ENCODE data around the gene C1R. TPM values are rescaled to one million over a fixed set of nuclear protein-coding genes. Genes with fewer than 3 reads are reported as not detected.

The C1R gene
- total and polyA plus RNA-seq, 4 donors, result 148 to 1,570 (median 964) TPM

GRCh38 chr12:7073946-7074345, 18.3 kb downstream of the C1R start:
- H3K27ac ChIP-seq (ENCODE audit: low read depth in 1 of 2, low read length in 2 of 2), result no peak overlapping the region
- intact Hi-C loops (cut with DNase I), result no loop called here
- DNase-seq (no peak), ATAC-seq (ENCODE audit: low FRiP score) (no peak)
- H3K4me1 ChIP-seq (ENCODE audit: control insufficient read depth in 1 of 2, insufficient read depth in 2 of 2, low read length in 2 of 2), result no peaks in the 10 kb centered on the region
- no peak overlapping the region for H3K4me3 ChIP-seq (ENCODE audit: low read length in 2 of 2)
- H3K27me3 ChIP-seq (ENCODE audit: control insufficient read depth in 1 of 2, insufficient read depth in 2 of 2, low read length in 1 of 2), result no peaks in the 10 kb centered on the region
- WGBS, 2 donors, result 58 to 60% methylated on average over 1 of the region's 1 CpG
- H3K36me3 ChIP-seq (ENCODE audit: control insufficient read depth in 1 of 2, insufficient read depth in 2 of 2, low read length in 1 of 2), result peaks cover 0 to 2% of the 10 kb centered on the region in 2 donors
- no peaks in the 10 kb centered on the region for H3K9me3 ChIP-seq (ENCODE audit: control insufficient read depth, low read length)

- 79 to 84% methylated on average over 6 of the region's 6 CpGs for WGBS, 2 donors
- peaks cover 0 to 2% of the 10 kb centered on the region in 2 donors for H3K36me3 ChIP-seq (ENCODE audit: control insufficient read depth in 1 of 2, insufficient read depth in 2 of 2, low read length in 1 of 2)
- no peak overlapping the region for H3K27ac ChIP-seq (ENCODE audit: low read depth in 1 of 2, low read length in 2 of 2)
- H3K9me3 ChIP-seq (ENCODE audit: control insufficient read depth, low read length), result no peaks in the 10 kb centered on the region
- intact Hi-C loops (cut with DNase I), result no loop called here
- no peak overlapping the region for H3K4me3 ChIP-seq (ENCODE audit: low read length in 2 of 2)
- no peak for ATAC-seq (ENCODE audit: low FRiP score)
- no peak for DNase-seq
- H3K27me3 ChIP-seq (ENCODE audit: control insufficient read depth in 1 of 2, insufficient read depth in 2 of 2, low read length in 1 of 2), result no peaks in the 10 kb centered on the region
- H3K4me1 ChIP-seq (ENCODE audit: control insufficient read depth in 1 of 2, insufficient read depth in 2 of 2, low read length in 2 of 2), result no peaks in the 10 kb centered on the region
These were observed 19.7 kb downstream of the C1R start for GRCh38 chr12:7072554-7072953.

- Histone ChIP-seq H3K4me3 (ENCODE audit: low read length in 2 of 2) (no peak overlapping the region), H3K36me3 (ENCODE audit: control insufficient read depth in 1 of 2, insufficient read depth in 2 of 2, low read length in 1 of 2) (peaks cover 0 to 2% of the 10 kb centered on the region in 2 donors), H3K27ac (ENCODE audit: low read depth in 1 of 2, low read length in 2 of 2) (no peak overlapping the region), H3K27me3 (ENCODE audit: control insufficient read depth in 1 of 2, insufficient read depth in 2 of 2, low read length in 1 of 2) (no peaks in the 10 kb centered on the region), H3K4me1 (ENCODE audit: control insufficient read depth in 1 of 2, insufficient read depth in 2 of 2, low read length in 2 of 2) (no peaks in the 10 kb centered on the region), H3K9me3 (ENCODE audit: control insufficient read depth, low read length) (no peaks in the 10 kb centered on the region)
- intact Hi-C loops (cut with DNase I), result no loop called here
- ATAC-seq (ENCODE audit: low FRiP score) (no peak), DNase-seq (no peak)
- 88% methylated on average over 6 of the region's 6 CpGs for WGBS, 2 donors
These were observed 20.2 kb downstream of the C1R start for GRCh38 chr12:7072035-7072434.

GRCh38 chr12:7069386-7069785, 22.9 kb downstream of the C1R start:
- intact Hi-C loops (cut with DNase I), result no loop called here
- Histone ChIP-seq H3K4me1 (ENCODE audit: control insufficient read depth in 1 of 2, insufficient read depth in 2 of 2, low read length in 2 of 2) (no peaks in the 10 kb centered on the region), H3K4me3 (ENCODE audit: low read length in 2 of 2) (no peak overlapping the region), H3K27ac (ENCODE audit: low read depth in 1 of 2, low read length in 2 of 2) (no peak overlapping the region), H3K27me3 (ENCODE audit: control insufficient read depth in 1 of 2, insufficient read depth in 2 of 2, low read length in 1 of 2) (no peaks in the 10 kb centered on the region), H3K36me3 (ENCODE audit: control insufficient read depth in 1 of 2, insufficient read depth in 2 of 2, low read length in 1 of 2) (peaks cover 0 to 4% of the 10 kb centered on the region in 2 donors), H3K9me3 (ENCODE audit: control insufficient read depth, low read length) (no peaks in the 10 kb centered on the region)
- WGBS, 2 donors, result 94% methylated on average over 6 of the region's 6 CpGs
- no peak for ATAC-seq (ENCODE audit: low FRiP score)
- no peak for DNase-seq

GRCh38 chr12:7068994-7069346, 23.3 kb downstream of the C1R start:
- H3K4me3 ChIP-seq (ENCODE audit: low read length in 2 of 2), result no peak overlapping the region
- intact Hi-C loops (cut with DNase I), result no loop called here
- DNase-seq (no peak), ATAC-seq (ENCODE audit: low FRiP score) (no peak)
- H3K27ac ChIP-seq (ENCODE audit: low read depth in 1 of 2, low read length in 2 of 2), result no peak overlapping the region
- H3K9me3 ChIP-seq (ENCODE audit: control insufficient read depth, low read length), result no peaks in the 10 kb centered on the region
- H3K36me3 ChIP-seq (ENCODE audit: control insufficient read depth in 1 of 2, insufficient read depth in 2 of 2, low read length in 1 of 2), result peaks cover 0 to 4% of the 10 kb centered on the region in 2 donors
- H3K27me3 ChIP-seq (ENCODE audit: control insufficient read depth in 1 of 2, insufficient read depth in 2 of 2, low read length in 1 of 2), result no peaks in the 10 kb centered on the region
- 36 to 44% methylated on average over 2 of the region's 2 CpGs for WGBS, 2 donors
- H3K4me1 ChIP-seq (ENCODE audit: control insufficient read depth in 1 of 2, insufficient read depth in 2 of 2, low read length in 2 of 2), result no peaks in the 10 kb centered on the region

GRCh38 chr12:7068240-7068993, 23.8 kb downstream of the C1R start:
- WGBS, 2 donors, result 49 to 54% methylated on average over 11 of the region's 11 CpGs
- H3K4me3 ChIP-seq (ENCODE audit: low read length in 2 of 2), result no peak overlapping the region
- no peak for DNase-seq
- no peaks in the 10 kb centered on the region for H3K27me3 ChIP-seq (ENCODE audit: control insufficient read depth in 1 of 2, insufficient read depth in 2 of 2, low read length in 1 of 2)
- H3K27ac ChIP-seq (ENCODE audit: low read depth in 1 of 2, low read length in 2 of 2), result peak overlapping the region in 1 of 2 donors; percentile 7
- H3K4me1 ChIP-seq (ENCODE audit: control insufficient read depth in 1 of 2, insufficient read depth in 2 of 2, low read length in 2 of 2), result no peaks in the 10 kb centered on the region
- H3K9me3 ChIP-seq (ENCODE audit: control insufficient read depth, low read length), result no peaks in the 10 kb centered on the region
- peaks cover 0 to 4% of the 10 kb centered on the region in 2 donors for H3K36me3 ChIP-seq (ENCODE audit: control insufficient read depth in 1 of 2, insufficient read depth in 2 of 2, low read length in 1 of 2)
- peak; percentile 17 for ATAC-seq (ENCODE audit: low FRiP score)
- intact Hi-C loops (cut with DNase I), result no loop called here

- intact Hi-C loops (cut with DNase I), result no loop called here
- no peak for ATAC-seq (ENCODE audit: low FRiP score)
- Histone ChIP-seq H3K36me3 (ENCODE audit: control insufficient read depth in 1 of 2, insufficient read depth in 2 of 2, low read length in 1 of 2) (peaks cover 0 to 4% of the 10 kb centered on the region in 2 donors), H3K4me3 (ENCODE audit: low read length in 2 of 2) (no peak overlapping the region), H3K27me3 (ENCODE audit: control insufficient read depth in 1 of 2, insufficient read depth in 2 of 2, low read length in 1 of 2) (no peaks in the 10 kb centered on the region), H3K27ac (ENCODE audit: low read depth in 1 of 2, low read length in 2 of 2) (no peak overlapping the region), H3K4me1 (ENCODE audit: control insufficient read depth in 1 of 2, insufficient read depth in 2 of 2, low read length in 2 of 2) (no peaks in the 10 kb centered on the region), H3K9me3 (ENCODE audit: control insufficient read depth, low read length) (no peaks in the 10 kb centered on the region)
- WGBS, 2 donors, result 89% methylated on average over 7 of the region's 7 CpGs
- DNase-seq, result no peak
These were observed 25.1 kb downstream of the C1R start for GRCh38 chr12:7067096-7067495.

GRCh38 chr12:7066596-7066995, 25.6 kb downstream of the C1R start:
- WGBS, 2 donors, result 89 to 92% methylated on average over 2 of the region's 2 CpGs
- intact Hi-C loops (cut with DNase I), result no loop called here
- no peak for ATAC-seq (ENCODE audit: low FRiP score)

GRCh38 chr12:7065073-7065623, 27.1 kb downstream of the C1R start:
- Histone ChIP-seq H3K27me3 (ENCODE audit: control insufficient read depth in 1 of 2, insufficient read depth in 2 of 2, low read length in 1 of 2) (no peaks in the 10 kb centered on the region), H3K4me1 (ENCODE audit: control insufficient read depth in 1 of 2, insufficient read depth in 2 of 2, low read length in 2 of 2) (no peaks in the 10 kb centered on the region), H3K27ac (ENCODE audit: low read depth in 1 of 2, low read length in 2 of 2) (no peak overlapping the region), H3K9me3 (ENCODE audit: control insufficient read depth, low read length) (no peaks in the 10 kb centered on the region), H3K4me3 (ENCODE audit: low read length in 2 of 2) (no peak overlapping the region), H3K36me3 (ENCODE audit: control insufficient read depth in 1 of 2, insufficient read depth in 2 of 2, low read length in 1 of 2) (peaks cover 0 to 2% of the 10 kb centered on the region in 2 donors)
- 91% methylated on average over 7 of the region's 7 CpGs for WGBS, 2 donors
- intact Hi-C loops (cut with DNase I), result no loop called here
- ATAC-seq (ENCODE audit: low FRiP score) (no peak), DNase-seq (no peak)

More at GRCh38 chr12:7066596-7066995, 25.6 kb downstream of the C1R start:
- H3K36me3 ChIP-seq (ENCODE audit: control insufficient read depth in 1 of 2, insufficient read depth in 2 of 2, low read length in 1 of 2), result peaks cover 0 to 4% of the 10 kb centered on the region in 2 donors
- no peak overlapping the region for H3K27ac ChIP-seq (ENCODE audit: low read depth in 1 of 2, low read length in 2 of 2)
- no peaks in the 10 kb centered on the region for H3K27me3 ChIP-seq (ENCODE audit: control insufficient read depth in 1 of 2, insufficient read depth in 2 of 2, low read length in 1 of 2)
- H3K9me3 ChIP-seq (ENCODE audit: control insufficient read depth, low read length), result no peaks in the 10 kb centered on the region
- no peak overlapping the region for H3K4me3 ChIP-seq (ENCODE audit: low read length in 2 of 2)
- H3K4me1 ChIP-seq (ENCODE audit: control insufficient read depth in 1 of 2, insufficient read depth in 2 of 2, low read length in 2 of 2), result no peaks in the 10 kb centered on the region
- no peak for DNase-seq
